HG03280 (cell line): ENCODE measurements around the gene MRPS30.
"Not testable (repeated sequence)": the region's sequence is repeated elsewhere in the genome, so short reads cannot be mapped to it uniquely, and the experiment has no call there.

ENCODE experiments used
- ATAC-seq: cut with Tn5 transposase; IDR thresholded peaks from one replicate; pipeline ENCODE4 v1.9.1; 2021; ENCODE audit warnings: mild to moderate bottlenecking, moderate library complexity; ENCODE audit not compliant: unreplicated experiment

Gene MRPS30

DNA sequence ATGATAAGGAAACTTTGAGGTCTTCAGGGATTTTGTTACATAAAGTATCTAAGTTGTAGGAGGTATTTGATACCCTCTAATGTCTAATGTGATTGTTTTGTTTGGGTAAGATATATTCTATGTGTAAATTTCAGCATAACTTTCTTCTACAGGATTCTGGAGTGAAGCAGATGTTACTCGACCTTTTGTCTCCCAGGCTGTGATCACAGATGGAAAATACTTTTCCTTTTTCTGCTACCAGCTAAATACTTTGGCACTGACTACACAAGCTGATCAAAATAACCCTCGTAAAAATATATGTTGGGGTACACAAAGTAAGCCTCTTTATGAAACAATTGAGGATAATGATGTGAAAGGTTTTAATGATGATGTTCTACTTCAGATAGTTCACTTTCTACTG lies 6.0 kb downstream of the MRPS30 start:
- no peak for ATAC-seq

DNA sequence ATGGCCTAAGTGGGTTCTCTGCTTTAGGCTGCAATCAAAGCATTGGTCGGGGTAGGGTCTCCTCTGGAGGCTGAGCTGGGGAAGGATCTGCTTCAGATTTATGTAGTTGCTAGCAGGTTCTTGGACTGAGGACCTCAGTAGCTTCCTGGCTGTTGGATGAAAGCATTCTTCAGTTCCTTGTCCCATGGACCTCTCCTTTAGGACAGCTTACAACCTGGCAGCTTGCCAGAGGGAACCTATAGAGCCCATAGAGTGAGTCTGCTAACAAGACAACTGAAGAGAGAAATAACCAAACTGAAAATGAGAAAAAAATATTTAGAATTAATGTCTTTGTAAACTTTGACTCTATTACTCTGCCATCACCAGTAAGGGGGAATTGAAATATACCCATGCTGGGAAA lies 12.4 kb downstream of the MRPS30 start:
- ATAC-seq = no peak

DNA sequence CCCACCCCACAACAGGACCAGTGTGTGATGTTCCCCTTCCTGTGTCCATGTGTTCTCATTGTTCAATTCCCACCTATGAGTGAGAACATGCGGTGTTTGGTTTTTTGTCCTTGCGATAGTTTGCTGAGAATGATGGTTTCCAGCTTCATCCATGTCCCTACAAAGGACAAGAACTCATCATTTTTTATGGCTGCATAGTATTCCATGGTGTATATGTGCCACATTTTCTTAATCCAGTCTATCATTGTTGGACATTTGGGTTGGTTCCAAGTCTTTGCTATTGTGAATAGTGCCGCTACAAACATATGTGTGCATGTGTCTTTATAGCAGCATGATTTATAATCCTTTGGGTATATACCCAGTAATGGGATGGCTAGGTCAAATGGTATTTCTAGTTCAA lies 15.9 kb downstream of the MRPS30 start:
- ATAC-seq = not testable (repeated sequence)

DNA sequence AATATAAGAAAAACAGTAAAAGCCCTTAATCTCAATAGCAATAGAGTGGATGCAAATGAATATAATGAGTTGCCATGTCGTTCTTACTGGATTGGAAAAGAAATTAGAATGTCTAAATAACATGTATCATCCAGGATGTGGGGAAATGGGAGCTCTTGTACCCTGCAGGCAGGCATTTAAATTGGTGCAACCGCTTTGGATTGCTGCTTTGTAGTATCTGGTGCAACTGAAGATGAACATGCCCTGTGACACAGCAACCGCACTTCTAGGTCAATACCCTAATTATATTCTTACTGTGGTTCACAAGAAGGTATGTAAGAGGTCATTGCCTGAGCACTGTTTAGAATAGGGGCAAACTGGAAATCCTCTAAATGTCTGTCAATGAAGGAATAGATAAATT lies 18.9 kb downstream of the MRPS30 start:
- no peak for ATAC-seq

DNA sequence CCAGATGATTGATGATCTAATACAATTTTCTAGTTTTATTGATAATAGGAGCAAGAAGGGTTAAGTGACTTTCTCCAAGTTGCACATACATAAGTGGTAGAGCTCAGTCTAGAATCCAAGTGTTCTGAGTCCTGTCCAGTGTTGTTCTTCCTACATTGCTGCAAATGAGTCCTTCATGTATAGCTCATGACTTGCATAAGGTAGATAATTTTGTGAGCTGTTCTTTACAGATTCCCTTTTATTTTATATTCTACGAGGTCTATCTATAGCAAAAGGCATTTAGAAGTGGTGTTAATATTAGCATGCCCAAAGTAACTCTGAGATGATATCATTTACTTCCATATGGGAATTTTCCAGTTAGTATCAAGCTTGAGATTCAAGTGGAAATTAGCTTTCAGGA lies 20.0 kb downstream of the MRPS30 start:
- no peak for ATAC-seq

DNA sequence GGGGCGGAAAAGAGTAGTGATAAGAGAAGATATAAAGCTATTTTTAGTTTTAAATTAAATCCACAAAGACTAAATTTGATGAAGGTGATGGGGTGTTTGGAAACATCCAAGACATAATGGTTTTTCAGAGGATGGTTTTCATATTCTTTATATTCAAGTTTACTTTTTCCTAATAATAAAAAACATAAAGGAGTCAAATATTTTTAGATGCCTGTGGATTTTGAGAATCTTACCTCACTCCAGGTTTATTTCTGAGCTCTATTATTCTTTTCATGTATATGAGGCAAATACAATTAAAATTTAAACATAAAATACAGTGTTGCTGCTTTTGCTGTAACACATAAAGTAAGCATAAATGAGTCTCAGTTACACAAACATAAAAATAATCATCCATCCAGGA lies 22.2 kb downstream of the MRPS30 start:
- no peak for ATAC-seq

DNA sequence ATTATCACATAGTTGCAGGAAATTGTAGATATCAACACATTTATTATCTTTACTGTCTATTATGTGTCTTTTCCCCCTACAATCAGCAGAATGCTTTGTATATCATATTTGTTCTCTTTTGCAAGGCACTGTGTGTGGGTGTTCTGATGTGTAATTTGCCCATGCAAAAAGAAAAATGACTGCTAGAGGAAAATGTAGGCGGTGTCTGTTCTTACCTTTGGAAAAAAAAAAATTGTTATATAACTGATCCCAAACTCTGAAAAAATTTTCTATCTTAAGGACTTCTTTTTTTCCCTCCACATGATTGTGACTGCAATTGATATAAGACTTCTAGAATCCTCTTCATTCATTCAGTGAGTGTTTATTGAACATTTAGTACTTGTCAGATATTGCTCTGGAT lies 24.5 kb downstream of the MRPS30 start:
- no peak for ATAC-seq

DNA sequence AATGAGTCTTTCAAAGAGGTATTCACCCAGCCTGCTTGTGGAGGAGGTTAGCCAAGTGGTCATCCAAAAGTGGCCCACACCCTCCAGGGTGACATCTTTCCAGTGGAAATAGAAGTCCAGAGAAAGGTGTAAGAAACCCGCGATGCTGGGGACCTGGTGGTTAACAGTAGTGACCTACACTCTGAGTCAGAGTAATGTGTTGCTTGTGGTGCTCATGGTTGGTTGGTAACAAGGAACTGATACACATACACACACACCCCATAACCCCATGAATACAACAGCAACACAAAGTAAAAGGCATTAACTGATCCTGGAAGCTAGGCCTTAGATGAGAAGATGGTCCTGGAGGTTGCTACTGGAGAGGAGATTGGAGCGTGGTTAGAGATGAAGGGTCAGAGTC lies 26.9 kb downstream of the MRPS30 start:
- no peak for ATAC-seq

DNA sequence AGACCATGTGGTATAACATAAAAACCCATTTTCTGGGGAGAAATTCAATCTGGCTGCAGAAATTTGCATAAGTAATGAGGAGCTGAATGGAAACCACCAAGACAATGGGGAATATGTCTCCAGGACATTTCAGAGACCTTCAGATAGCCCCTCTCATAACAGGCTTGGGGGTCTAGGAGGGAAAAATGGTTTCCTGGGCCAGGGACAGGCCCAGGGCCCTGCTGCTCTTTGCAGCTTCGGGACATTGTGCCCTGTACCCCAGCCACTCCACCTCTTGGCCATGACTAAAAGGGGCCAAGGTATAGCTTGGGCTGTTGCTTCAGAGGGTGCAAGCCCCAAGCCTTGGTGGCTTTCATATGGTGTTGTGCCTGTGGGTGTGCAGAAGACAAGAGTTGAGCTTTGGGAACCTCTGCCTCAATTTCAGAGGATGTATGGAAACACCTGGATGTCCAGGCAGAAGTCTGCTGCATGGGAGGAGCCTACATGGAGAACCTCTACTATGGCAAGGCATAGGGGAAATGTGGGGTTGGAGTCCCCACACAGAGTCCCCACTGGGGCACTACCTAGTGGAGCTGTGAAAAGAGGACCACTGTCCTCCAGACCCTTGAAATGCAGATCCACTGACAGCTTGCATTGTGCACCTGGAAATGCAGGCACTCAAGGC lies 30.4 kb downstream of the MRPS30 start:
- ATAC-seq = no peak

DNA sequence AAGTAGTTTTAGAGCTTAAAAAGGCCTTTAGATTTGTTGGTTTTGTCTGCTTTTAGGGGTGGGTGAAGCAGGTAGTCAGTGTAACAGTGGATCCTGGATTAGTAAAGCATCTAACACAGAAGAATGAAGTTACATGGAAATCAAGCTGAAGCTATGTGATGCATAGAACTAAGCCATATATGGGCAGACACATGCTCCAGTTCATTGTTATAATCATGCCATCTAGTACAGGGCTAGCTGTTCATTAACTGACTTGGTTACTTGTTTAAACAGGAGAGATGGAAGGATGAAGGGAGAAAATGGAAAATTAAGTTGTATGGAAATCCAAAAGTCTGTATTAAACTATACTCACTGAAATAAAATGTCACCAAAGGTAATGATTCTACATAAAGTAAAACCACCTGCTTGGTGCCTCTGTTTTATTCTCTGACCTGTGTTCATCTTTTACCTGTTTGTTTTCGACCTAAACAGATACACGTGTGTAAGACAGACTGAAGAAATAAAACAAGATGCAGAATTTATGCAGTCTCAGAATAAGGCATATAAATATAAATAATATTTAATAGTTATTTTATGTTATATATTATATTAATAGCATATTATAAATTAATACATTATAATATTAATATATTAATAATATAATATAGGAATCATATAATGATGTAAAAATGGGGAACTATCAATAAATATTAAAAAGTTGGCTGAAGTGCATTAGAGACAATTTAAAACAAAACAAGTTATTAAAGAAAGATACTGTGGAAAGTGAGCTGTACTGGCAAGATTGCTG lies 33.9 kb downstream of the MRPS30 start:
- ATAC-seq = no peak

DNA sequence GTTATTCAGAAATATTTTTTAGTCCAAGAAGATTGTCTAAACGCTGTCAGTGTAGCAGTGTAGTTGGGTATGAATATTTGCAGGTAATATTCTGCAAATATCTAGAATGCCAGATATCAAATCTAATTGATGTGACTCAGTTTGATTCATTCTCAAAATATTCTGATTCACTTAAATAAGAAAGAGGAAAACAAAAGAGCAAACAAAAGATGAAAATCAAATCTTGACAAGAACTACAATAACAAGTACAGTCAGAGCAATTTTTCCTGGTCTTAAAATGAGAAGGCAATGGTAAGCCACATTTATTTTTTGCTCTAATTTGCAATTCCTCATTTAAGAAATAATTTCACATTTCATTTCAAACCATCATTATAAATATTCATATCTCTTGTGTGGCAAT lies 36.0 kb downstream of the MRPS30 start:
- no peak for ATAC-seq

DNA sequence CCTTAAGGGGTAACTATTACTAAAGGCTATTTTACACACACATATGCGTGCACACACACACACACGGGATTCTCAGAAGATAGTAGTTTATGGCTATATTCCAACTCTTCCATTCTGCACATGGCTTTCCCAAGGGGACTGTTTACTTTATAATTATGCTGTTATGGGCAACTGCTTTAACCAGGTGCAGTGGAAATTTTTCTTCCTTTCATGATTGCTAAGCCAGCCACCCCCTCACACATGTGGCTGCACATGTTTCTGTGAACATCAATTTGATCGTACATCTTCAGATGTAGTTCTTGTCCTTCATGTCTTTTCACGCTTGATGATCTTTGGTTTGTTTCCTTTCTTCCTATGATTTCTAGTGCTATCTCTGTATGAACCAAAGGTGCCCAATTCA lies 37.0 kb downstream of the MRPS30 start:
- ATAC-seq = no peak

DNA sequence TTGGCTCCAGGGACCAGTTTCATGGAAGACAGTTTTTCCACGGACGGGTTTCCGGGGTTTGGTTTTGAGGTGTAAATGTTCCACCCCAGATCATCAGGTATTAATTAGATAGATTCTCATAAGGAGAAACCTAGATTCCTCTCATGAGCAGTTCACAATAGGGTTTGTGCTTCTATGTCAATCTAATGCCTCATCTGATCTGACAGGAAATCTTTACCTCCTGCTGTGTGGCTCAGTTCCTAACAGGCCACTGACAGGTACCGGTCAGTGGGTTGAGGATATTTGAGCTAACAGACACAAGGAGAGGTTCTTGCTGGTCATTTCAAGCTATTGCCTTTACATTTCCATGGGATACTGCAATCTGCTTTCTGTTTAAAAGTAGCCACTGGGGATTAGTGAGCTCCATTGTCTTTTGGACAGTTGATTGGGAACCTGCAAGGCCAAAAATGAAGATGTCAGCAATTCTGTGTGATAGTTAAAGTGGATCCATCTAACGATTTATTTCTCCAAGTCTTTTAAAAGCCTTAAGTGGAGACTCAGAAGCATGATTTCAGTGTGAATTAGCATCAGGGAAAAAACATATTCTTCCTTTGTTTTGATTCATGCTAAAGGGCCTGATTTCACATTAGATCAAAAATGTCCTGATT lies 38.6 kb downstream of the MRPS30 start:
- ATAC-seq = no peak

DNA sequence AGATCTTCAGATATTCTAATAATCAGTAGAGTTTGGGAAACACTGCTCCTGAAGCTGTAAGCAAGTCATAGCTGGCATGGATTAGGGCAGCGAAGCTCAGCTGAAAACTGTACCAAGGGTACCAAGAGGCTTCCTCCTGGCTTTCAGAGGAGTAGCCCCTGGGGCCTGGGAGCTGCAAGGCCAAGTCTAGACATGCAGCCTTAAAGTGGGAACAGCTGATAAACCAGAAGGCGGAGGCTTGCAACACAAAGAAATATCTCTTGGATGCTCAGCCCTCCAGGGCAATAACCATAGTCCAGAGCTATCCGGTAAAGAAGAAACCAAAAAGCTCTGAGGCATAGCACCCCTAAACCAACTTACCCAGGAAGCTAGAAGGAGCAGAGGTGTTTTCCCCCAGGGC lies 51.5 kb downstream of the MRPS30 start:
- no peak for ATAC-seq

DNA sequence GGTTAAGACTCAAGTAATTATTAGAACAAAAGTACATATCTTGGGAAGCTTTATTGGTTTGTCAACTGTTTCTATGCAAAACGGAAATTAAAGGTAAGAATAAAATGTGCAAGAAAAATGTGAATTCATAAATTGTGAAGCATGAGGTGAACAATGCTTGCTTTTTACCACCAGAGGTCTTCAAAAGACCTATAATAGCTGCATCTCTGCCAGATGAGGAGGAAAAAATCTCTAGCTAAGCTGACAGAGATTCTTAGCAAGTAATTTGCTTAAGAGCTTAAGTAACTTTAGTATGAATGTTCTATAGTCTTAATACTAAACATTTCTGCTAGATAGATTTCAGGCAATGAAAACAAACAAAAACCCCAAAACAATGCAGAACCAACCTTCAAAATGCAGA lies 54.1 kb downstream of the MRPS30 start:
- ATAC-seq = no peak
